ENCODE results near the gene BACH2. TPM values are rescaled to one million over a fixed set of nuclear protein-coding genes. Genes with fewer than 3 reads are reported as not detected.

The BACH2 gene
- total and polyA plus RNA-seq, 9 of the 15 experiments (the other 6 are each of a cell fraction or from before 2014, with no cell fraction given): 0.06 to 3.1 (median 0.59) TPM

GRCh38 chr6:90227673-90228072 is 69.0 kb downstream of the BACH2 start (continued):
- no peak for TF ChIP-seq THAP7 (CRISPR knock-in tag; IDR thresholded peaks at IDR 0.05)

- Histone ChIP-seq H3K27me3 (ENCODE audit: control insufficient read depth in 2 of 2, insufficient read depth in 2 of 2, low read length in 2 of 2) (peaks cover 2 to 16% of the 10 kb centered on the region in 2 experiments; a peak in 3 of 5 replicates), H3K79me2 (ENCODE audit: control insufficient read depth, insufficient read depth, low read length) (no peaks in the 10 kb centered on the region), H3K9me1 (ENCODE audit: control insufficient read depth, insufficient read depth, low read length) (no peaks in the 10 kb centered on the region), H3K36me3 (ENCODE audit: control insufficient read depth, insufficient read depth, low read length) (no peaks in the 10 kb centered on the region), H3K9ac (ENCODE audit: insufficient read depth in 1 of 2, low read depth in 2 of 2, low read length in 2 of 2) (no peak overlapping the region), H3K9me3 (replicated peaks; ENCODE audit: control insufficient read depth, insufficient read depth, low read depth, low read length) (no peaks in the 10 kb centered on the region; the same call in 1 of the 2 replicates), H4K20me1 (replicated peaks; ENCODE audit: control insufficient read depth, insufficient read depth, low read length) (no peaks in the 10 kb centered on the region), H3K4me3 (no peak overlapping the region), H2AFZ (ENCODE audit: low read depth, low read length) (no peak overlapping the region), H3K27ac (ENCODE audit: extremely low read depth, low read depth, low read length) (no peak overlapping the region), H3K4me1 (replicated peaks in 1 of 2; ENCODE audit: control insufficient read depth in 2 of 2, insufficient read depth in 2 of 2, low read length in 2 of 2) (no peaks in the 10 kb centered on the region), H3K4me2 (ENCODE audit: insufficient read depth, low read length) (no peak overlapping the region)
- no peak for DNase-seq (ENCODE audit: extremely low read depth in 1 of 4, low spot score in 3 of 4)
- POLR2A ChIA-PET: no interaction called here
- intact Hi-C loops (cut with micrococcal nuclease): no loop called here
- no TSS peak for BruUV-seq (replicated peaks)
- FAIRE-seq: no peak
- WGBS (ENCODE audit: insufficient coverage, low coverage, missing lambda C conversion rate): 20% methylated on average over 6 of the region's 6 CpGs
- ATAC-seq: no peak
- in situ Hi-C loops (cut with MboI): no loop called here
- TF ChIP-seq EP300 (IDR thresholded peaks at IDR 0.05; ENCODE audit: low read length) (no peak), PTRF (tag; IDR thresholded peaks at IDR 0.05) (no peak), ZBTB26 (CRISPR knock-in tag; IDR thresholded peaks at IDR 0.05) (no peak), ZHX1 (conservative IDR thresholded peaks at IDR 0.05; ENCODE audit: low read length) (no peak), ZFP36 (IDR thresholded peaks at IDR 0.05; ENCODE audit: low read depth, low read length, partially characterized antibody) (no peak), ZNF592 (IDR thresholded peaks at IDR 0.05) (no peak)
- TF ChIP-seq, protein P1, sequence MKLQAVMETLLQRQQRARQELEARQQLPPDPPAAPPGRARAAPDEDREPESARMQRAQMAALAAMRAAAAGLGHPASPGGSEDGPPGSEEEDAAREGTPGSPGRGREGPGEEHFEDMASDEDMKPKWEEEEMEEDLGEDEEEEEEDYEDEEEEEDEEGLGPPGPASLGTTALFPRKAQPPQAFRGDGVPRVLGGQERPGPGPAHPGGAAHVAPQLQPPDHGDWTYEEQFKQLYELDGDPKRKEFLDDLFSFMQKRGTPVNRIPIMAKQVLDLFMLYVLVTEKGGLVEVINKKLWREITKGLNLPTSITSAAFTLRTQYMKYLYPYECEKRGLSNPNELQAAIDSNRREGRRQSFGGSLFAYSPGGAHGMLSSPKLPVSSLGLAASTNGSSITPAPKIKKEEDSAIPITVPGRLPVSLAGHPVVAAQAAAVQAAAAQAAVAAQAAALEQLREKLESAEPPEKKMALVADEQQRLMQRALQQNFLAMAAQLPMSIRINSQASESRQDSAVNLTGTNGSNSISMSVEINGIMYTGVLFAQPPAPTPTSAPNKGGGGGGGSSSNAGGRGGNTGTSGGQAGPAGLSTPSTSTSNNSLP (IDR thresholded peaks at IDR 0.05; ENCODE audit: borderline replicate concordance, low read depth, low read length): no peak
- CTCF ChIA-PET (ENCODE audit: low intra/inter-chr PET ratio): no interaction called here
Observed at GRCh38 chr6:90227213-90227612, 69.4 kb downstream of the BACH2 start.

Measured in K562 (cell line).